Small intestine (tissue), 7 donors: Measurements from ENCODE around the gene CHRNB1. TPM values are rescaled to one million over a fixed set of nuclear protein-coding genes. Genes with fewer than 3 reads are reported as not detected.

Experiments
- DNase-seq, 2 donors: peaks; one replicate each; pipeline versions ENCODE4 v3.0.0 to v3.0.0-alpha.2; 2013
- FAIRE-seq: peaks from 2 replicates; lab custom pipeline; 2012; peaks lifted over from hg19 to GRCh38; lab: Jason Lieb, UNC
- H3K27ac ChIP-seq, 3 donors: one replicate each; pipeline ENCODE4 v1.5.1; 2013; ENCODE audit warnings: low read length in 2 of 3, mild to moderate bottlenecking in 2 of 3, control low read depth in 1 of 3, inconsistent platforms in 1 of 3, low read depth in 1 of 3, moderate library complexity in 1 of 3
- H3K27me3 ChIP-seq, 3 donors: one replicate each; pipeline ENCODE4 v1.6.1; 2013; ENCODE audit warnings: low read length in 3 of 3, inconsistent platforms in 1 of 3; ENCODE audit not compliant: control insufficient read depth in 3 of 3, insufficient read depth in 3 of 3
- H3K36me3 ChIP-seq, 3 donors: one replicate each; pipeline ENCODE4 v1.6.1; 2013; ENCODE audit warnings: low read length in 3 of 3, inconsistent platforms in 1 of 3, low read depth in 1 of 3, mild to moderate bottlenecking in 1 of 3, moderate library complexity in 1 of 3; ENCODE audit not compliant: control insufficient read depth in 3 of 3, insufficient read depth in 2 of 3
- H3K4me1 ChIP-seq, 3 donors: one replicate each; pipeline ENCODE4 v1.6.1; 2013; ENCODE audit warnings: low read length in 2 of 3, inconsistent platforms in 1 of 3, low read depth in 1 of 3, mild to moderate bottlenecking in 1 of 3, moderate library complexity in 1 of 3; ENCODE audit not compliant: control insufficient read depth in 3 of 3, insufficient read depth in 2 of 3
- H3K4me3 ChIP-seq, 3 donors: one replicate each; pipeline ENCODE4 v1.5.1; 2013; ENCODE audit warnings: low read length in 3 of 3, control low read depth in 1 of 3, inconsistent platforms in 1 of 3, low read depth in 1 of 3, mild to moderate bottlenecking in 1 of 3, moderate library complexity in 1 of 3
- H3K9me3 ChIP-seq, 2 donors: one replicate each; pipeline ENCODE4 v1.6.1; 2013; ENCODE audit warnings: low read depth in 1 of 2, low read length in 1 of 2; ENCODE audit not compliant: control insufficient read depth in 2 of 2, insufficient read depth in 1 of 2
- WGBS, 3 donors: extraction: QIAGEN DNeasy Blood & Tissue Kit; methylation state at CpG; one replicate each; pipeline ENCODE4 v1.1.7; 2013; 5-methylcytosine and 5-hydroxymethylcytosine counted together
- polyA plus RNA-seq, 4 donors: library from polyadenylated mRNA; stranded (reverse) in 3 of 4; unstranded in 1 of 4; fragments of 200-250 nt in 3 of 4; fragments of 120-200 nt in 1 of 4; gene quantifications; one replicate each; pipeline versions ENCODE4 v1.2.1 to v1.2.3, GENCODE V29; 2013
- donor health status: healthy with polysubstance abuse.
- donor health status: control.
- donor health status: control.
- donor health status: Bipolar disorder and iron deficiency.
- donor health status: healthy.

Gene CHRNB1
- polyA plus RNA-seq, 4 donors, result 8.4 to 11.9 (median 10.4) TPM

DNA sequence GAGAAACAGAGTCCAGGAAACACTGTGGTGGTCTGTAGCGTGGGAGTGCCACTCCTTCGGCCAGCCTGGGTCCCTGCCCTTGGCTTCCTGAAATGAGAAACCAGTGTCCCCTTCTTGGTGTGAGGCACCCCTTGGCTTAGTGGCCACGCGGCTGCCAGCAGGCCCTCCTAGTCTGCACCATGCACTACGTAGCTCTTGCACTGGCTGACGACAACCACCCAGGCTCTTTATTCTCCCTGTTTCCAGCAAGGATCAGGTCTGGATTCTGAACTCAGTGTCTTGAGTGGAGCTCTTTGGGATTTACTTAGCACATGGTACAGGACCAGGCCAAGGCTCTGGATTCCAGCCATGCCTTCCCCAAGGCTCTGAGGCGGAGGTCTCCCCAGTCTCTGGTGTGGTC, 17.3 kb upstream of the CHRNB1 start:
- no peaks in the 10 kb centered on the region for H3K9me3 ChIP-seq

DNA sequence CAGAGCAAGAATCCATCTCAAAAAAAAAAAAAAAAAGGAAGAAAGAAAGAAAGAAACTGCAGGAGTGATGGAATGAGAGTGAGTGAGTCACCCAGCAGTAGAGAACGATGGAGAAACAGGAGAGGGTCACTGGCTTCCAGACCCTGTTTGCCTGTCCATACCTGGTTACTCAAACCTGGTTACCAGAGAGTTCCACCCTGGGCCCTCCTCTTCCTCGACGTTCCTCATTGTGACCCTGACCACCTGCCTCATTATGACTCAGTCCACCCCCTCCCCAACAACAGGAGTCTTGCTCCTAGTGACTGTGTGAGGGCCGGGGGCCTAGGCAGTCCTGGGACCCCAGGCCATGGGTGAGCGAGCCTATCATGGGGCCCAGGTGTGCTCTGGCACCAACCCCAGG, 16.3 kb upstream of the CHRNB1 start, which contains the start of gene SPEM3:
Gene SPEM3 (plus strand): TSS at position 301 of the 400 bp plus-strand sequence. CDS start 46 bp downstream, at position 347.
- WGBS, 3 donors, result 42 to 72% (median 52%) methylated on average over 5 of the region's 5 CpGs
- Histone ChIP-seq H3K9me3 (no peaks in the 10 kb centered on the region), H3K4me1 (no peaks in the 10 kb centered on the region), H3K27ac (no peak within 1 kb of the TSS), H3K36me3 (no peaks in the 10 kb centered on the region), H3K4me3 (no peak within 1 kb of the TSS), H3K27me3 (peaks cover 0 to 3% (median 0%) of the 10 kb centered on the region in 3 donors)
- FAIRE-seq (no peak), DNase-seq (no peak)

More for the DNA sequence above, 17.3 kb upstream of the CHRNB1 start:
- Histone ChIP-seq H3K4me3 (no peak overlapping the region), H3K36me3 (no peaks in the 10 kb centered on the region), H3K27me3 (peaks cover 0 to 3% (median 0%) of the 10 kb centered on the region in 3 donors), H3K27ac (no peak overlapping the region), H3K4me1 (no peaks in the 10 kb centered on the region)
- no peak for DNase-seq
- no peak for FAIRE-seq
- 91 to 95% (median 92%) methylated on average over 7 of the region's 7 CpGs for WGBS, 3 donors

GRCh38 chr17:7429722-7430121, 15.1 kb upstream of the CHRNB1 start:
- DNase-seq (no peak), FAIRE-seq (no peak)
- H3K9me3 ChIP-seq, result no peaks in the 10 kb centered on the region
- no peaks in the 10 kb centered on the region for H3K4me1 ChIP-seq
- H3K36me3 ChIP-seq, result no peaks in the 10 kb centered on the region
- H3K27ac ChIP-seq, result no peak overlapping the region
- WGBS, 3 donors, result 91 to 93% (median 92%) methylated on average over 10 of the region's 10 CpGs
- H3K4me3 ChIP-seq, result no peak overlapping the region
- peaks cover 0 to 3% (median 0%) of the 10 kb centered on the region in 3 donors for H3K27me3 ChIP-seq

DNA sequence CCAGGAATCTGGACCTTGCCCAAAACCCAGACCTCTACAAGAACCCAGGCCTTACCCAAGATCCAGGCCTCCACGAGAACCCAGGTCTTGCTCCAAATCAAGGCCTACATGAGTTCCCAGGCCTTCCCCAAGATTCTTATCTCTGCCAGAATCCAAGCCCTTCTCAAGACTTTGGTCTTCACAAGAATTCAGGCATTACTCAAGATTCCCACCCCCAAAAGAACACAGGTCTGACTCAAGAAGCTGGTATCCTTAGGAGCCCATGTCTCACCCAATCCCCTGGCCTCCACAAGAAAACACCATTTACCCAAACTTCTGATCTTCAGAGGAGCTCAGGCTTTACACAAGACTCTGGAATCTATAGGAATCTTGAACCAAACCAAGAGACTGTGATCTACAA, 13.6 kb upstream of the CHRNB1 start:
- Histone ChIP-seq H3K27me3 (peaks cover 0 to 10% (median 0%) of the 10 kb centered on the region in 3 donors), H3K4me3 (no peak overlapping the region), H3K4me1 (peaks cover 0 to 3% (median 0%) of the 10 kb centered on the region in 3 donors), H3K27ac (no peak overlapping the region), H3K36me3 (no peaks in the 10 kb centered on the region), H3K9me3 (no peaks in the 10 kb centered on the region)
- FAIRE-seq, result no peak
- WGBS, 3 donors, result 87 to 91% (median 91%) methylated on average over 1 of the region's 1 CpG
- no peak for DNase-seq

GRCh38 chr17:7432296-7432695, 12.6 kb upstream of the CHRNB1 start:
- Histone ChIP-seq H3K36me3 (no peaks in the 10 kb centered on the region), H3K9me3 (no peaks in the 10 kb centered on the region), H3K27ac (no peak overlapping the region), H3K4me3 (no peak overlapping the region), H3K27me3 (peaks cover 0 to 19% (median 0%) of the 10 kb centered on the region in 3 donors), H3K4me1 (peaks cover 0 to 11% (median 0%) of the 10 kb centered on the region in 3 donors)
- WGBS, 3 donors, result 90 to 95% (median 94%) methylated on average over 11 of the region's 11 CpGs
- FAIRE-seq (no peak), DNase-seq (no peak)

- WGBS, 3 donors, result 3 to 6% (median 6%) methylated on average over 47 to 49 of the region's 49 CpGs
- DNase-seq (peak; percentile 67 to 81), FAIRE-seq (no peak)
- H3K4me1 ChIP-seq, result peaks cover 0 to 41% (median 4%) of the 10 kb centered on the region in 3 donors
- H3K9me3 ChIP-seq, result no peaks in the 10 kb centered on the region
- H3K4me3 ChIP-seq, result peak overlapping the region; percentile 64 to 71 (median 65)
- H3K27me3 ChIP-seq, result peaks cover 3 to 50% (median 6%) of the 10 kb centered on the region in 3 donors
- peak overlapping the region; percentile 79 to 93 (median 80) for H3K27ac ChIP-seq
- peaks cover 0 to 2% (median 0%) of the 10 kb centered on the region in 3 donors for H3K36me3 ChIP-seq
Measured at GRCh38 chr17:7435676-7436555, 8.9 kb upstream of the CHRNB1 start.

DNA sequence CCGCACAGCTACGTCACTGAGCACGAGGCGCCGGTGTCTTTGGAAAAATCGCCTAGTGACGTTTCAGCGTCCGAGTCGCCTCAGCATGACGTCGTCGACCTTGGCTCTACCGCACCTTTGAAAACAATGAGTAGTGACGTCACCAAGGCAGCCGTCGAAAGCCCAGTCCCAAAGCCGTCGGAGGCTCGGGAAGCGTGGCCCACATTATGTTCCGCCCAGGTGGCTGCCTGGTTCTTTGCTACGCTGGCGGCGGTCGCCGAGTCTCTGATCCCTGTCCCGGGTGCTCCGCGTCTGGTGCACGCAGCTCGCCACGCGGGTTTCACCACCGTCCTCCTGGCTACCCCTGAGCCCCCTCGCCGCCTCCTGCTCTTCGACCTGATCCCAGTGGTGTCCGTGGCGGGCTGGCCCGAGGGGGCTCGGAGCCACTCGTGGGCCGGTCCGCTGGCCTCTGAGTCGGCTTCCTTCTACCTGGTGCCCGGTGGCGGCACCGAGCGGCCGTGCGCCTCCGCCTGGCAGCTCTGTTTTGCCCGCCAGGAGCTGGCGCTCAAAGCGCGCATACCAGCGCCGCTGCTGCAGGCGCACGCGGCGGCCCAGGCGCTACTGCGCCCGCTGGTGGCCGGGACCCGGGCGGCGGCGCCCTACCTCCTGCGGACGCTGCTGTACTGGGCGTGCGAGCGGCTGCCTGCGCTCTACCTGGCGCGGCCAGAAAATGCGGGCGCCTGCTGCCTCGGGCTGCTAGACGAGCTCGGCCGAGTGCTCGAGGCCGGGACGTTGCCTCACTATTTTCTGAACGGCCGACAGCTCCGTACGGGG, 8.1 kb upstream of the CHRNB1 start:
- DNase-seq, result peak; percentile 85 to 94
- peak overlapping the region; percentile 79 to 93 (median 83) for H3K27ac ChIP-seq
- H3K4me3 ChIP-seq, result peak overlapping the region in 2 of 3 donors; percentile 64 to 71
- no peaks in the 10 kb centered on the region for H3K9me3 ChIP-seq
- FAIRE-seq, result no peak
- peaks cover 0 to 2% (median 0%) of the 10 kb centered on the region in 3 donors for H3K36me3 ChIP-seq
- peaks cover 0 to 41% (median 4%) of the 10 kb centered on the region in 3 donors for H3K4me1 ChIP-seq
- peaks cover 3 to 58% (median 6%) of the 10 kb centered on the region in 3 donors for H3K27me3 ChIP-seq
- WGBS, 3 donors, result 4 to 7% (median 6%) methylated on average over 87 to 92 of the region's 92 CpGs

DNA sequence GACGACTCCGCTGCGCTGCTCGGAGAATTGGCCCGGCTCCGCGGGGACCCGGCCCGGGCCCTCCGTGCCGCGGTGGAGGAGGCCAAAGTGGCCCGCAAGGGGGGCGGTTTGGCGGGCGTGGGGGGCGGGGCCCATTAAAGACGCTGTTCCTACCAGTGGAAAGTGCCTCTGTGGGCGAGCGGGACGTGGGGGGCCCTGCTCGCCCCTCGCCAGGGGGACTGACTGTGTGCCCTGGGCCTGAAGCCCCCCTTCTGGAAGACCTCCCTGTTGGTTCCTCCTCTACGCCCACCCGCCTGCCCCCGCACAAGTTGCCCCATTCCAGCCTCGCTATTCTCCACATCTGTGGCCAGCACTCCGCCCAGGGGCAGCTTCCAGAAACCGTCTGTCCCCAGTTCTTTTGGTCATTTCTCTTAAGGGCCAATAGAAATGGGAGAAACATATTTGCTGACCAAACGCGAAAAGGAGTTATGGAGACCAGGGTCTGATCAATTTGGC, 7.4 kb upstream of the CHRNB1 start:
- 32 to 42% (median 34%) methylated on average over 22 to 31 of the region's 31 CpGs for WGBS, 3 donors
- no peak for FAIRE-seq
- no peak overlapping the region for H3K27ac ChIP-seq

More for the DNA sequence above, 7.4 kb upstream of the CHRNB1 start:
- no peak for DNase-seq
- peaks cover 0 to 2% (median 0%) of the 10 kb centered on the region in 3 donors for H3K36me3 ChIP-seq
- no peaks in the 10 kb centered on the region for H3K9me3 ChIP-seq
- peaks cover 3 to 65% (median 6%) of the 10 kb centered on the region in 3 donors for H3K27me3 ChIP-seq
- H3K4me3 ChIP-seq, result peak overlapping the region in 2 of 3 donors; percentile 28 to 71
- H3K4me1 ChIP-seq, result peaks cover 0 to 41% (median 4%) of the 10 kb centered on the region in 3 donors
